ENCODE measurements around the gene MAST1. TPM values are rescaled to one million over a fixed set of nuclear protein-coding genes. Genes with fewer than 3 reads are reported as not detected.
"Not testable (repeated sequence)": the region's sequence is repeated elsewhere in the genome, so short reads cannot be mapped to it uniquely, and the experiment has no call there.

MAST1 gene
- total RNA-seq, 1 donor from 2014 or later: 0.59 TPM

- no peak for DNase-seq (ENCODE audit: low read depth, low spot score)
These were observed 53.3 kb downstream of the MAST1 start for GRCh38 chr19:12891553-12892021.

- DNase-seq (ENCODE audit: low read depth, low spot score): no peak
These were observed 55.3 kb downstream of the MAST1 start for GRCh38 chr19:12893582-12893981.

GRCh38 chr19:12896460-12896859, 58.1 kb downstream of the MAST1 start:
- no peak for DNase-seq (ENCODE audit: low read depth, low spot score)

DNA sequence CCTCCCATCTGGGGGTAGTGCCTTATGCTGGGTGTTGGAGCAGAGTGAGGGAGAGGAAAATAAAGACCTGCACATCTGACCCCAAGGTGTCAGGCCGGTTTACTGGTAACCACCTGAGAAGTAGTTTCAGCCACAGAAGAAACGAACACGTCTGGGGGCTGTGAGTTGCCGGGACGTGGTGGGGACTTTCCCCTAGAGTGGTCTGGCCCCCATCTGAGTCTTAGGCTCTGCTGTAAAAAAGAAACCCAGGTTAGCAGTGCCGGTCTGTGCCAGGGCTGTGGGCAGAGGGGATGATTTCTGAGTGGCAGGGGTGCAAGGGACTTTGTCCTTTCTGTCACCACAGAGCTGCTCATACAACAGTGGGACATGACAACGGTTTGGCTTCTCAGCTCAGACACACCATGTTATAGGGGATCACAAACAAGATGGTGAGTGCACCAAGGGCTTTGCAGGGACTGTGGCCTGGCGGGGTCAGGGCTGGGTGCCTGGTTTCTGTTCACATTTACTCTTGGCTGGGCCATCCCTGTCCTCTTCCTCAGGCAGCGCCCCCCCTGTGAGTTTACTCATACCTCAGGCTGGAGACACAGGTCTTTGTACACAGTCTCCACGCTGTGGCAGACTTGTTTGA, 61.7 kb downstream of the MAST1 start:
- DNase-seq (ENCODE audit: low read depth, low spot score): no peak

DNA sequence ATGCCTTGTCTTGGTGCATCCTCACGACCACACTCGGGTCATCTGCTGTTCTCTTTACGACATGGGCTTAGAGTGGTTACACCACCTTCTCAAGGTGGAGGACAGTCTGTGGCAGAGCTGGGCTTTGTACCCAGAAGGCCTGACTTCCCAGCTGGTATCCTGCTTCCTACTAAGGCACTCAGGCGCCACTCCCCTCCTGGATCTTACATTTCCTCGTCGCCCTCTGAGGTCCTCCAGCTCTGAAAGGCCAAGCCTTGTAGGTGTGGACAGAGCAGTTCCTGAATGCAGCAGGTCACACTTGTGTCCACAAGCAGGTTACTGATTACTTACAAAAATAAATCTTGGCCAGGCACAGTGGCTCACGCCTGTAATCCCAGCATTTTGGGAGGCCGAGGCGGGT, 68.9 kb downstream of the MAST1 start:
- no peak for DNase-seq (ENCODE audit: low read depth, low spot score)

DNA sequence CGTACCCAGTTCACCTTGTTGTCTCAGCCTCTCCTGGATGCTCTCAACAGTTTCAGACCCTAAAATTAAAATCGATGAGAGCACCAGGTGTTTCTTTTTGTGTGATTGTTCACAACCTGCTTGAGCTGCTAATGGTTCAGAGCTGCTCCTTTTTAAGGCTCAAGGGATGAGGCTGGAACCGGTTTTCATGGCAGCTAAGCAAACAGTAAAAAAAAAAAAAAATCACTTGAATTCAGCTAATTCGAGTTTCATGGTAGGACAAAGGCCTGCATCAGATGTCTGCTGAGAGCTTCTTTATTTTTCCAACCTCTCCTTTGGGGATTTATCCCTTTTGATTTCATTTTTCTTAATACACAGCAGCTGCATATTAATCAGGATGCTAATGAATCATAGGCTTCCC, 74.3 kb downstream of the MAST1 start:
- DNase-seq (ENCODE audit: low read depth, low spot score): no peak

- no peak for DNase-seq (ENCODE audit: low read depth, low spot score)
These were observed 74.8 kb downstream of the MAST1 start for GRCh38 chr19:12913011-12913561.

- DNase-seq (ENCODE audit: low read depth, low spot score): no peak
These were observed 75.8 kb downstream of the MAST1 start for GRCh38 chr19:12913851-12914690.

- not testable (repeated sequence) for DNase-seq (ENCODE audit: low read depth, low spot score)
These were observed 77.5 kb downstream of the MAST1 start for GRCh38 chr19:12915860-12916259.

DNA sequence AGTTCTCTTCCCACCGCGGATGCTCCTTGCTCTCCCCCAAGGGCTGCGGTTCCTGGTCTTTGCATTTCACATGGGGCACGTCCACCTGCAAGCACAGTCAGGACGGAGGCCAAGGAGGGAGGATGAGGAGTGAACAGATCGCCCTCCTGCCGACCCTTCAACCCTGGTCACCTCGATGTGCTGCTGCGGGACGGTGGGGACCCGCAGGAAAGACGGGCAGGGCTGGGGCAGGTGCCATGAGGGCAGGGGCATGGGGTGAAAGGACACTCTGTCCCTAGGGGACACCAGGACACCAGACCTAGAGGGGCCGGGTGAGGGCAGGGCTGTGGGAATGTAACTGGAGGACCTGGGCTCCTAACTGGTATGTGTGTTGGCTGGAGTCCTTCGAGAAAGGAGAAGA, 79.9 kb downstream of the MAST1 start:
- DNase-seq (ENCODE audit: low read depth, low spot score): no peak

DNA sequence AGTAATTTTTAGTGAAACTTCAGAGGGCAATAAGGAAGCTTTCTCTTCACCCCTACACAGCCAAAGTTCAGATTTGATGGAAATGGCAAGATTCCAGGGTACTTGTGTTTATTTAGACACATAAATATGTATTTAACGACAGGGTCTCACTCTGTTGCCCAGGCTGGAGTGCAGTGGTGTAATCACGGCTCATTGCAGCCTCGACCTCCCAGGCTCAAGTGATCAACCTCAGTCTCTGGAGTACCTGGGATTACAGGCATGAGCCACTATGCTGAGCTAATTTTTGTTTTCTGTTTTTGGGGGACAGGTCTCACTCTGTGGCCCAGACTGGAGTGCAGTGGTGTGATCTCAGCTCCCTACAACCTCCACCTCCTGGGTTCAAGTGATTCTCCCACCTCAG, 82.7 kb downstream of the MAST1 start:
- DNase-seq (ENCODE audit: low read depth, low spot score): no peak

GRCh38 chr19:12922959-12923358, 84.6 kb downstream of the MAST1 start:
- no peak for DNase-seq (ENCODE audit: low read depth, low spot score)

Other genes starting within 250 kb of the MAST1 start
- 6.0 and 9.7 TPM in 2 replicates for gene ZNF490, start 227.7 kb upstream of the MAST1 start, total RNA-seq
- gene ZNF791, start 227.6 kb upstream of the MAST1 start, total RNA-seq: 17.4 and 19.4 TPM in 2 replicates
- 27.1 and 41.5 TPM in 2 replicates for gene MAN2B1, start 171.8 kb upstream of the MAST1 start, total RNA-seq
- 7.5 and 10.9 TPM in 2 replicates for gene WDR83, start 171.7 kb upstream of the MAST1 start, total RNA-seq
- gene DHPS, start 156.6 kb upstream of the MAST1 start, total RNA-seq: 58.6 and 60.9 TPM in 2 replicates
- gene GNG14, start 150.5 kb upstream of the MAST1 start, total RNA-seq: not detected in 2 replicates
- 8.4 and 14.8 TPM in 2 replicates for gene FBXW9, start 141.9 kb upstream of the MAST1 start, total RNA-seq
- gene TNPO2, start 114.6 kb upstream of the MAST1 start, total RNA-seq: 23.9 and 31.4 TPM in 2 replicates
- gene TRIR, start 103.8 kb upstream of the MAST1 start, total RNA-seq: 161 and 169 TPM in 2 replicates
- 113 and 115 TPM in 2 replicates for gene GET3, start 101.0 kb upstream of the MAST1 start, total RNA-seq
- gene BEST2, start 86.7 kb upstream of the MAST1 start, total RNA-seq: not detected in 2 replicates
- 11.4 and 11.5 TPM in 2 replicates for gene HOOK2, start 63.0 kb upstream of the MAST1 start, total RNA-seq
- 33.4 and 41.1 TPM in 2 replicates for gene JUNB, start 47.0 kb upstream of the MAST1 start, total RNA-seq
- 186 and 250 TPM in 2 replicates for gene PRDX2, start 36.7 kb upstream of the MAST1 start, total RNA-seq
- gene THSD8, start 36.4 kb upstream of the MAST1 start, total RNA-seq: 0.13 TPM in 1 of 2 replicates, not detected in the other
- gene RNASEH2A, start 31.9 kb upstream of the MAST1 start, total RNA-seq: 34.7 and 50.5 TPM in 2 replicates
- gene RTBDN, start 3.9 kb upstream of the MAST1 start, total RNA-seq: not detected in 2 replicates
- 18.4 and 24.6 TPM in 2 replicates for gene DNASE2, start 42.9 kb downstream of the MAST1 start, total RNA-seq
- not detected in 2 replicates for gene KLF1, start 48.7 kb downstream of the MAST1 start, total RNA-seq
- gene GCDH, start 52.6 kb downstream of the MAST1 start, total RNA-seq: 25.3 and 29.8 TPM in 2 replicates
- 0.11 and 0.20 TPM in 2 replicates for gene SYCE2, start 80.8 kb downstream of the MAST1 start, total RNA-seq
- gene FARSA, start 95.2 kb downstream of the MAST1 start, total RNA-seq: 56.4 and 85.4 TPM in 2 replicates
- 1,409 and 2,169 TPM in 2 replicates for gene CALR, start 100.1 kb downstream of the MAST1 start, total RNA-seq
- 81.2 and 84.6 TPM in 2 replicates for gene RAD23A, start 107.3 kb downstream of the MAST1 start, total RNA-seq
- gene GADD45GIP1, start 118.7 kb downstream of the MAST1 start, total RNA-seq: 27.3 and 33.3 TPM in 2 replicates
- gene DAND5, start 131.1 kb downstream of the MAST1 start, total RNA-seq: 0.07 TPM in 1 of 2 replicates, not detected in the other
- 23.3 and 23.8 TPM in 2 replicates for gene NFIX, start 157.0 kb downstream of the MAST1 start, total RNA-seq

All from pulmonary artery endothelial cell (primary cell).